ENCODE measurements around the gene TMEM223. TPM values are rescaled to one million over a fixed set of nuclear protein-coding genes. Genes with fewer than 3 reads are reported as not detected.
"Not testable (repeated sequence)": the region's sequence is repeated elsewhere in the genome, so short reads cannot be mapped to it uniquely, and the experiment has no call there.

TMEM223 gene
- total RNA-seq, 6 experiments from 2014 or later, result 12.8 to 15.0 (median 13.6) TPM

GRCh38 chr11:62831520-62832335 is 39.9 kb upstream of the TMEM223 start, which contains the start of gene STX5:
Gene STX5 (minus strand): TSS chr11:62832051. CDS start chr11:62831243, 808 bp downstream.
- peaks cover 31% of the 10 kb centered on the region for H3K36me3 Mint-ChIP-seq (ENCODE audit: low read depth)
- no peak for TF ChIP-seq CTCF (IDR thresholded peaks at IDR 0.05)
- no peaks in the 10 kb centered on the region for H3K9me3 Mint-ChIP-seq
- H3K4me1 Mint-ChIP-seq (ENCODE audit: low read depth), result peaks cover 35% of the 10 kb centered on the region
- peak within 1 kb of the TSS; percentile 99 for H3K27ac Mint-ChIP-seq
- DNase-seq, result peak; percentile 97
- peaks cover 7% of the 10 kb centered on the region for H3K27me3 Mint-ChIP-seq (ENCODE audit: insufficient read depth)
- H3K4me3 Mint-ChIP-seq, result peak within 1 kb of the TSS; percentile 95

DNA sequence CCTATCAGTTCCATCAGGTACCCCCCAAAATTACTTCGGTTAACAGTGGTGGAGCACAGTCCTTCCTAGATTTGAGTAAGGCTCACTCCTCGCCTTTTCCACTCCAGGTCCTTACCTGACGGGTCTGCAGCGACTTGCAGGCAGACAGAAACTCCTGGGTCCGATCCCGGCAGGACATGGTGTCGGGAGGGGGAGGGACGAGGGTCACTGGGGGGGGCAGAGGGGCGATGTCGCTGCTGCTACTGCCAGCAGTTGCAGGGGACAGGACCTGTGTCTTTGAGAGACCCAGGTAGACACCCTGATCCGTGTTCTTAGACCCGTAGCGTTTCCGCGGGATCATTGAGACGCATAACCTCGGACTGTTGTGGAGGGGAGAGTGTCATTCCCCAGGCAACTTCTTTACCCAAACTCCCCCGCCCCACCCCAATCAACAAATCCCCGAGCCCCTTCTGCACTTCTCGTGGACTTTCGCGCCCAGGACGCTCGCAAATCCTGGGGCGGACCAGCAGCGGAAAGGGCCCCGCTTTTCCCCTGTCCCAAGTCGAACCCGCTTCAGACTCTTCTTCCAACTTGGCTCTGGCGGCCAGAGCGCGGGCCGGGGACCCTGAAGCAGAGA is 39.2 kb upstream of the TMEM223 start:
- H3K36me3 Mint-ChIP-seq (ENCODE audit: low read depth), result peaks cover 31% of the 10 kb centered on the region
- peak overlapping the region; percentile 99 for H3K27ac Mint-ChIP-seq
- peak overlapping the region; percentile 95 for H3K4me3 Mint-ChIP-seq
- peaks cover 7% of the 10 kb centered on the region for H3K27me3 Mint-ChIP-seq (ENCODE audit: insufficient read depth)
- no peak for TF ChIP-seq CTCF (IDR thresholded peaks at IDR 0.05)
- H3K9me3 Mint-ChIP-seq, result no peaks in the 10 kb centered on the region
- DNase-seq, result no peak
- peaks cover 35% of the 10 kb centered on the region for H3K4me1 Mint-ChIP-seq (ENCODE audit: low read depth)

DNA sequence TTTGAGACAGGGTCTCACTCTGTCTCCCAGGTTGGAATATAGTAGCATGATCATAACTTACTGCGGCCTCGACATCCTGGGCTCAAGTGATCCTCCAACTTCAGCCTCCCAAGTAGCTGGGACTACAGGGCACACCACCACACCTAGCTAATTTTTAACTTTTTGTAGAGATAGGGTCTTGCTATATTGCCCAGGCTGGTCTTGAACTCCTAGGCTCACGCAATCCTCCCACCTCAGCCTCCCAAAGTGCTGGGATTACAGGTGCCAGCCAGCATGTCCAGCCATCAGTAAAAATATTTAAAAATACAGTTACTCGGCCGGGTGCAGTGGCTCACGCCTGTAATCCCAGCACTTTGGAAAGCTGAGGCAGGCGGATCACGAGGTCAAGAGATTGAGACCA is 36.3 kb upstream of the TMEM223 start:
- H3K4me1 Mint-ChIP-seq (ENCODE audit: low read depth), result peaks cover 21% of the 10 kb centered on the region
- not testable (repeated sequence) for H3K4me3 Mint-ChIP-seq; DNase-seq; H3K9me3 Mint-ChIP-seq; H3K27ac Mint-ChIP-seq; H3K27me3 Mint-ChIP-seq (ENCODE audit: insufficient read depth)
- H3K36me3 Mint-ChIP-seq (ENCODE audit: low read depth), result peaks cover 34% of the 10 kb centered on the region

GRCh38 chr11:62823677-62824076 is 31.9 kb upstream of the TMEM223 start:
- Mint-ChIP-seq H3K27ac (no peak overlapping the region; the same call in 1 of the 2 replicates), H3K4me1 (ENCODE audit: low read depth) (no peaks in the 10 kb centered on the region), H3K4me3 (no peak overlapping the region), H3K27me3 (ENCODE audit: insufficient read depth) (0 out of 2 replicates have a peak, but pooled peaks cover 1% of the 10 kb centered on the region), H3K36me3 (ENCODE audit: low read depth) (peaks cover 26% of the 10 kb centered on the region), H3K9me3 (no peaks in the 10 kb centered on the region)
- no peak for DNase-seq
- no peak for TF ChIP-seq CTCF (IDR thresholded peaks at IDR 0.05)

DNA sequence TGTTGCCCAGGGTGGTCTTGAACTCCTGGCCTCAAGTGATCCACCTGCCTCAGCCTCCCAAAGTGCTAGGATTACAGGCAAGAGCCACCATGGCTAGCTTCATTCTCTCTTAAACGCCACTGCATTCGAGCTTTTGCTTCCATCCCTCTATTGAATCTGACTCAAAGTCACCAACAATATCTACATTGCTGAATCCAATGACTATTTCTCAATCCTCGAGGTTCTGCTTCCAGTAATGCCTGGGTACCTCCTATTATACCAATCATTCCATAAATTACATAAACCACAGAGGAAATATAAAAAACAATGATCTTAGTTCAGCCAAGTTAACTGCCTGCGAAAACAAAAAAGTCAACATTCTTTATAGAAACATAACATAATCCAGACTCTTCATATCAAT is 25.3 kb upstream of the TMEM223 start:
- DNase-seq, result no peak
- H3K4me1 Mint-ChIP-seq (ENCODE audit: low read depth), result no peaks in the 10 kb centered on the region
- H3K27me3 Mint-ChIP-seq (ENCODE audit: insufficient read depth), result no peaks in the 10 kb centered on the region
- H3K27ac Mint-ChIP-seq, result no peak overlapping the region
- H3K9me3 Mint-ChIP-seq, result no peaks in the 10 kb centered on the region
- peaks cover 11% of the 10 kb centered on the region for H3K36me3 Mint-ChIP-seq (ENCODE audit: low read depth)
- TF ChIP-seq CTCF (IDR thresholded peaks at IDR 0.05), result no peak
- H3K4me3 Mint-ChIP-seq, result no peak overlapping the region

DNA sequence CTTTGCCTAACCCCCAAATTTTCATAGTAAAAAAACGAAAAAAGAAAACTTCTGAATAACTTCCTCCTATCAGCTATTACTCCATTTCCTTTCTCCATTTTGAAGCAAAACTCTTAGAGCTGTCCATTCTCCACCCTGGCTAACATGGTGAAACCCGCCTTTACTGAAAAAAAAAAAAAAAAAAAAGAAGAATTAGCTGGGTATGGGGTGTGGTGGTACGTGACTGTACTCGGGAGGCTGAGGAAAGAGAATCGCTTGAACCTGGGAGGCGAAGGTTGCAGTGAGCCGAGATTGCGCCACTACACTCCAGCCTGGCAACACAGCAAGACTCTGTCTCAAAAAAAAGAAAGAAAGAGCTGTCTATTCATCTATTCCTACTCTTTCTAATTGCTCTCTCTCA is 24.8 kb upstream of the TMEM223 start:
- Mint-ChIP-seq H3K27me3 (ENCODE audit: insufficient read depth) (no peaks in the 10 kb centered on the region), H3K36me3 (ENCODE audit: low read depth) (peaks cover 11% of the 10 kb centered on the region), H3K4me1 (ENCODE audit: low read depth) (no peaks in the 10 kb centered on the region), H3K4me3 (no peak overlapping the region), H3K9me3 (no peaks in the 10 kb centered on the region), H3K27ac (no peak overlapping the region)
- DNase-seq, result no peak
- TF ChIP-seq CTCF (IDR thresholded peaks at IDR 0.05), result no peak
